Gastroesophageal sphincter (tissue), 3 donors: ENCODE measurements around the gene EMID1.

Experiments
- CTCF ChIP-seq, 4 experiments: fragments of 200-600 bp in 2 of 4; fragments of 450-650 bp in 2 of 4; sonication (generic) in 1 of 4; IDR thresholded peaks; one replicate each; pipeline ENCODE4 v1.5.1; 2017 to 2019; ENCODE audit warnings: antibody characterized with exemption in 4 of 4, mild to moderate bottlenecking in 2 of 4, moderate library complexity in 2 of 4
- EP300 ChIP-seq: sonication (generic); formaldehyde crosslinking; IDR thresholded peaks from one replicate; pipeline ENCODE4 v1.6.1; 2017; ENCODE audit warnings: antibody characterized with exemption, mild to moderate bottlenecking
- POLR2A ChIP-seq, 2 donors: fragments of 450-650 bp; IDR thresholded peaks; one replicate each; pipeline ENCODE4 v1.6.1; 2017; ENCODE audit warnings: antibody characterized with exemption in 2 of 2, mild to moderate bottlenecking in 2 of 2, moderate library complexity in 1 of 2

GRCh38 chr22:29302681-29303465, 97.2 kb downstream of the EMID1 start:
- TF ChIP-seq CTCF (IDR thresholded peaks at IDR 0.05) (no peak), POLR2A (IDR thresholded peaks at IDR 0.05) (no peak), EP300 (no peak)
